A549 (cell line): ENCODE data around the gene PMFBP1.

Experiments used
- BCL3 ChIP-seq: fragments of >200 bp; sonication (Bioruptor Twin); formaldehyde crosslinking; IDR thresholded peaks from 3 replicates; pipeline ENCODE4 v1.6.1; 2016
- CEBPB ChIP-seq, 2 experiments: fragments of >200 bp in 1 of 2; sonication (Bioruptor Twin) in 1 of 2; formaldehyde crosslinking in 1 of 2; IDR thresholded peaks; 2 replicates each; pipeline ENCODE4 v1.6.1; 2012 to 2016
- CTCF ChIP-seq: fragments of >200 bp; sonication (Bioruptor Twin); formaldehyde crosslinking; IDR thresholded peaks from 3 replicates; pipeline ENCODE4 v1.5.1; 2016
- FOSB ChIP-seq: fragments of 250-450 bp; sonication (Bioruptor Pico); IDR thresholded peaks from 2 replicates; pipeline ENCODE4 v1.5.0; 2020; ENCODE audit warnings: mild to moderate bottlenecking, moderate library complexity
- HMGXB4 ChIP-seq: fragments of 250-450 bp; sonication (Bioruptor Pico); IDR thresholded peaks from 2 replicates; pipeline ENCODE4 v1.5.0; 2021; ENCODE audit warnings: mild to moderate bottlenecking, moderate library complexity, borderline replicate concordance
- NPAS2 ChIP-seq: fragments of 250-450 bp; sonication (Bioruptor Pico); IDR thresholded peaks from 2 replicates; pipeline ENCODE4 v1.8.0; 2022; ENCODE audit warnings: mild to moderate bottlenecking, moderate library complexity, borderline replicate concordance
- POLR2A ChIP-seq: IDR thresholded peaks from 2 replicates; pipeline ENCODE4 v1.6.1; 2012; ENCODE audit warnings: mild to moderate bottlenecking, low read length
- RCOR1 ChIP-seq: fragments of 150-350 bp; IDR thresholded peaks from 2 replicates; pipeline ENCODE4 v1.6.1; 2014; ENCODE audit warnings: antibody characterized with exemption, low read length, low read depth

- TF ChIP-seq POLR2A (no peak), CTCF (no peak), CEBPB (IDR thresholded peaks at IDR 0.05) (no peak), RCOR1 (no peak), FOSB (CRISPR knock-in tag) (no peak), NPAS2 (no peak), HMGXB4 (CRISPR knock-in tag) (no peak), BCL3 (no peak)
These were observed 27.9 kb upstream of the PMFBP1 start for GRCh38 chr16:72199761-72200337.
